GM12878 (cell line): ENCODE data around the gene GRK5.

Experiments used
- EP300 ChIP-seq, 2 experiments: fragments of 150-350 bp in 1 of 2; IDR thresholded peaks; 2 replicates each; pipeline ENCODE4 v1.6.1; 2011 to 2012; ENCODE audit warnings: low read depth in 2 of 2, low read length in 2 of 2, borderline replicate concordance in 1 of 2, improper control_type of control experiment in 1 of 2, inconsistent platforms in 1 of 2; ENCODE audit not compliant: control insufficient read depth in 1 of 2
- MTA3 ChIP-seq: IDR thresholded peaks from 2 replicates; pipeline ENCODE4 v1.6.1; 2012; ENCODE audit warnings: low read length, inconsistent platforms, borderline replicate concordance
- NFYB ChIP-seq: IDR thresholded peaks from 2 replicates; pipeline ENCODE4 v1.6.1; 2011; ENCODE audit warnings: low read depth, mild to moderate bottlenecking, low read length, improper control_type of control experiment, moderate library complexity; ENCODE audit not compliant: insufficient read depth
- RB1 ChIP-seq: fragments of 450-650 bp; formaldehyde crosslinking; IDR thresholded peaks from 2 replicates; pipeline ENCODE4 v1.6.1; 2017; ENCODE audit warnings: mild to moderate bottlenecking, borderline replicate concordance
- SREBF1 ChIP-seq: IDR thresholded peaks from 2 replicates; pipeline ENCODE4 v1.6.1; 2012; ENCODE audit warnings: mild to moderate bottlenecking, low read length
- TAF1 ChIP-seq: IDR thresholded peaks from 2 replicates; pipeline ENCODE4 v1.6.1; 2011; ENCODE audit warnings: mild to moderate bottlenecking, low read depth, low read length, borderline replicate concordance
- TF ChIP-seq, protein P1 (sequence below), 3 experiments: IDR thresholded peaks in 2 of 3; conservative IDR thresholded peaks in 1 of 3; 2 replicates each; pipeline ENCODE4 v1.5.1; 2011; ENCODE audit warnings: low read depth in 3 of 3, low read length in 3 of 3, mild to moderate bottlenecking in 3 of 3, control low read depth in 2 of 3, moderate library complexity in 2 of 3, inconsistent platforms in 1 of 3, mixed read lengths in 1 of 3; ENCODE audit not compliant: control insufficient read depth in 2 of 3, insufficient read depth in 1 of 3; ENCODE audit errors: extremely low read depth in 1 of 3

DNA sequence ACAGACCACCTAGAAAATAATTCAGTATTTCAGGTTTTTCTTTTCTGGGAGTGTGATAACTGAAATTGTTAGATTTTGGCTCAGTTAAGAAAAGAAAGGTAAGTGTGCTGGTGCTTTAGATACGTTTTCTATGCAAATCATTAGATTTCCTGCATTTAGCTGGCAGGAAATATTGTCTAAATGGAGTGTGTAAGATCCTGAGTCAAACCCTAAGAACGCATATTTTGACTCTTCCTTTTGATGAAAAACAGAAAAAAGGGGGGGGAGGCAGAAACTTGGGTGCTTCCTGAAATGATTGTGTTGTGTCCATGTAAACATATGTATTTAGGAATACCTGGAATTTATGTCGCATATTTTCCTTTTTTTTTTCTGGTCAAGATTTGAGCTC, 1.2 kb downstream of the GRK5 start:
- TF ChIP-seq RB1 (no peak), SREBF1 (no peak), TAF1 (no peak), EP300 (IDR thresholded peaks at IDR 0.05; ENCODE audit: borderline replicate concordance in 1 of 2, control insufficient read depth in 1 of 2, low read depth in 2 of 2, low read length in 2 of 2) (no peak), NFYB (no peak), MTA3 (no peak)
- TF ChIP-seq, protein P1, sequence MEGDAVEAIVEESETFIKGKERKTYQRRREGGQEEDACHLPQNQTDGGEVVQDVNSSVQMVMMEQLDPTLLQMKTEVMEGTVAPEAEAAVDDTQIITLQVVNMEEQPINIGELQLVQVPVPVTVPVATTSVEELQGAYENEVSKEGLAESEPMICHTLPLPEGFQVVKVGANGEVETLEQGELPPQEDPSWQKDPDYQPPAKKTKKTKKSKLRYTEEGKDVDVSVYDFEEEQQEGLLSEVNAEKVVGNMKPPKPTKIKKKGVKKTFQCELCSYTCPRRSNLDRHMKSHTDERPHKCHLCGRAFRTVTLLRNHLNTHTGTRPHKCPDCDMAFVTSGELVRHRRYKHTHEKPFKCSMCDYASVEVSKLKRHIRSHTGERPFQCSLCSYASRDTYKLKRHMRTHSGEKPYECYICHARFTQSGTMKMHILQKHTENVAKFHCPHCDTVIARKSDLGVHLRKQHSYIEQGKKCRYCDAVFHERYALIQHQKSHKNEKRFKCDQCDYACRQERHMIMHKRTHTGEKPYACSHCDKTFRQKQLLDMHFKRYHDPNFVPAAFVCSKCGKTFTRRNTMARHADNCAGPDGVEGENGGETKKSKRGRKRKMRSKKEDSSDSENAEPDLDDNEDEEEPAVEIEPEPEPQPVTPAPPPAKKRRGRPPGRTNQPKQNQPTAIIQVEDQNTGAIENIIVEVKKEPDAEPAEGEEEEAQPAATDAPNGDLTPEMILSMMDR (IDR thresholded peaks at IDR 0.05 in 2 of 3, conservative IDR thresholded peaks at IDR 0.05 in 1 of 3; ENCODE audit: control insufficient read depth in 2 of 3, extremely low read depth in 1 of 3, insufficient read depth in 1 of 3, low read depth in 3 of 3, low read length in 3 of 3), result no peak
